Spleen (tissue), 7 donors: ENCODE measurements around the gene HSBP1L1.

Experiments
- POLR2A ChIP-seq, 3 donors: fragments of 450-650 bp; IDR thresholded peaks; one replicate each; pipeline ENCODE4 v1.5.1; 2017; ENCODE audit warnings: antibody characterized with exemption in 3 of 3, mild to moderate bottlenecking in 1 of 3
- POLR2AphosphoS5 ChIP-seq, 3 donors: sonication (generic); formaldehyde crosslinking; IDR thresholded peaks; one replicate each; pipeline ENCODE4 v1.5.1; 2017; ENCODE audit warnings: antibody characterized with exemption in 3 of 3
- TF ChIP-seq, protein P1 (sequence below), 11 experiments: fragments of 200-600 bp in 7 of 11; fragments of 450-650 bp in 4 of 11; sonication (generic) in 4 of 11; IDR thresholded peaks in 8 of 11; conservative IDR thresholded peaks in 3 of 11; 1 replicate in 7 of 11; 2 replicates in 4 of 11; pipeline versions ENCODE4 v1.4.0 to v1.8.0; 2016 to 2021; ENCODE audit warnings: antibody characterized with exemption in 11 of 11, inconsistent platforms in 4 of 11, mild to moderate bottlenecking in 1 of 11
- donor health status: DM: no; HTN: no; CAD: no; lungs with moderate emphysema.
- donor health status: DM: no; HTN: no; CAD: no.
- donor health status: DM: no; HTN: no; CAD: no.

DNA sequence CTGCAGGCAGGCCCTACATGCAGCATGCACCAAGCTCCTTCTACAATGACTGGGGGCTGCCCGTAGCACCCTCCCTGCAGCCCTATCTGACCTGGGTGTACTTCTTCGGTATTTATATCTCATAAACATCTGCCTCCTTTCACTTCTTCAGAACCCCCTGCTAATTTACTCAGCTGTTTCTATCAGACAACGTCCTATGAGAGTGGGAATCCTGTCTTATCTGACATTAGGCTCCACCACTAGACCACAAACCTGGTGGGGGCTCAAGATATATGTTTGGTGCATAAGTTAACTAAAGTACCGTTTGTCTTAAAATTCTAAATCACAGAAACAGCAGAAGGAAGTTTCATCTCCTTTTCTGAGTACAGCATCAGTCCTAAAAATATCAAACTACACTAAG lies 10.6 kb downstream of the HSBP1L1 start:
- TF ChIP-seq POLR2AphosphoS5 (IDR thresholded peaks at IDR 0.05) (no peak), POLR2A (IDR thresholded peaks at IDR 0.05) (no peak)
- TF ChIP-seq, protein P1, sequence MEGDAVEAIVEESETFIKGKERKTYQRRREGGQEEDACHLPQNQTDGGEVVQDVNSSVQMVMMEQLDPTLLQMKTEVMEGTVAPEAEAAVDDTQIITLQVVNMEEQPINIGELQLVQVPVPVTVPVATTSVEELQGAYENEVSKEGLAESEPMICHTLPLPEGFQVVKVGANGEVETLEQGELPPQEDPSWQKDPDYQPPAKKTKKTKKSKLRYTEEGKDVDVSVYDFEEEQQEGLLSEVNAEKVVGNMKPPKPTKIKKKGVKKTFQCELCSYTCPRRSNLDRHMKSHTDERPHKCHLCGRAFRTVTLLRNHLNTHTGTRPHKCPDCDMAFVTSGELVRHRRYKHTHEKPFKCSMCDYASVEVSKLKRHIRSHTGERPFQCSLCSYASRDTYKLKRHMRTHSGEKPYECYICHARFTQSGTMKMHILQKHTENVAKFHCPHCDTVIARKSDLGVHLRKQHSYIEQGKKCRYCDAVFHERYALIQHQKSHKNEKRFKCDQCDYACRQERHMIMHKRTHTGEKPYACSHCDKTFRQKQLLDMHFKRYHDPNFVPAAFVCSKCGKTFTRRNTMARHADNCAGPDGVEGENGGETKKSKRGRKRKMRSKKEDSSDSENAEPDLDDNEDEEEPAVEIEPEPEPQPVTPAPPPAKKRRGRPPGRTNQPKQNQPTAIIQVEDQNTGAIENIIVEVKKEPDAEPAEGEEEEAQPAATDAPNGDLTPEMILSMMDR (IDR thresholded peaks at IDR 0.05 in 8 of 11, conservative IDR thresholded peaks at IDR 0.05 in 3 of 11), result no peak
